Nephron progenitor cell (in vitro differentiated cells): ENCODE results near the gene CLEC4M.

Experiments used
- DNase-seq: peaks from one replicate; pipeline ENCODE4 v3.0.0; 2021
- H3K27ac Mint-ChIP-seq: 2 replicates; pipeline ENCODE4 v1.8.0; 2021; ENCODE audit warnings: mild to moderate bottlenecking, moderate library complexity, mixed read lengths
- H3K27me3 Mint-ChIP-seq: 2 replicates; pipeline ENCODE4 v1.8.0; 2021; ENCODE audit warnings: mild to moderate bottlenecking, low read depth, mixed read lengths; ENCODE audit not compliant: poor library complexity
- H3K36me3 Mint-ChIP-seq: 2 replicates; pipeline ENCODE4 v1.8.0; 2021; ENCODE audit warnings: low read depth, mixed read lengths
- H3K4me1 Mint-ChIP-seq: 2 replicates; pipeline ENCODE4 v1.8.0; 2021; ENCODE audit warnings: mixed read lengths
- H3K4me3 Mint-ChIP-seq: 2 replicates; pipeline ENCODE4 v1.8.0; 2021; ENCODE audit warnings: mild to moderate bottlenecking, moderate library complexity, mixed read lengths
- H3K9me3 Mint-ChIP-seq: 2 replicates; pipeline ENCODE4 v1.8.0; 2021; ENCODE audit warnings: mild to moderate bottlenecking, moderate library complexity, mixed read lengths
- CTCF ChIP-seq: fragments of 200-600 bp; sonication (generic); IDR thresholded peaks from 2 replicates; pipeline ENCODE4 v1.5.0; 2021; ENCODE audit warnings: antibody characterized with exemption

CLEC4M gene

GRCh38 chr19:7725791-7726190 lies 37.3 kb upstream of the CLEC4M start:
- H3K27me3 Mint-ChIP-seq: peaks cover 79% of the 10 kb centered on the region
- no peaks in the 10 kb centered on the region for H3K36me3 Mint-ChIP-seq
- no peak overlapping the region for H3K4me3 Mint-ChIP-seq
- H3K4me1 Mint-ChIP-seq: no peaks in the 10 kb centered on the region
- no peak overlapping the region for H3K27ac Mint-ChIP-seq
- H3K9me3 Mint-ChIP-seq: peaks cover 8% of the 10 kb centered on the region
- no peak for TF ChIP-seq CTCF
- DNase-seq: no peak

- Mint-ChIP-seq H3K27me3 (peaks cover 98% of the 10 kb centered on the region), H3K36me3 (no peaks in the 10 kb centered on the region), H3K4me3 (no peak overlapping the region), H3K4me1 (no peaks in the 10 kb centered on the region), H3K9me3 (peaks cover 8% of the 10 kb centered on the region), H3K27ac (no peak overlapping the region)
- no peak for DNase-seq
- no peak for TF ChIP-seq CTCF
Observed at GRCh38 chr19:7729211-7729610, 33.8 kb upstream of the CLEC4M start.

GRCh38 chr19:7729831-7730285 lies 33.2 kb upstream of the CLEC4M start:
- Mint-ChIP-seq H3K36me3 (no peaks in the 10 kb centered on the region), H3K27me3 (peaks cover 98% of the 10 kb centered on the region), H3K4me3 (no peak overlapping the region), H3K9me3 (peaks cover 8% of the 10 kb centered on the region), H3K4me1 (no peaks in the 10 kb centered on the region), H3K27ac (no peak overlapping the region)
- DNase-seq: peak; percentile 13
- TF ChIP-seq CTCF: no peak

GRCh38 chr19:7730286-7731217 lies 32.5 kb upstream of the CLEC4M start:
- no peak for TF ChIP-seq CTCF
- Mint-ChIP-seq H3K4me3 (no peak overlapping the region), H3K4me1 (no peaks in the 10 kb centered on the region), H3K9me3 (peaks cover 8% of the 10 kb centered on the region), H3K27ac (no peak overlapping the region), H3K36me3 (no peaks in the 10 kb centered on the region), H3K27me3 (peaks cover 98% of the 10 kb centered on the region)
- peak; percentile 15 for DNase-seq

GRCh38 chr19:7731218-7731595 lies 31.8 kb upstream of the CLEC4M start:
- no peak for TF ChIP-seq CTCF
- no peak for DNase-seq
- Mint-ChIP-seq H3K4me3 (no peak overlapping the region), H3K27me3 (peaks cover 99% of the 10 kb centered on the region), H3K27ac (no peak overlapping the region), H3K9me3 (peaks cover 8% of the 10 kb centered on the region), H3K36me3 (no peaks in the 10 kb centered on the region), H3K4me1 (no peaks in the 10 kb centered on the region)

GRCh38 chr19:7731615-7732014 lies 31.4 kb upstream of the CLEC4M start:
- no peaks in the 10 kb centered on the region for H3K36me3 Mint-ChIP-seq
- no peak for TF ChIP-seq CTCF
- no peak overlapping the region for H3K27ac Mint-ChIP-seq
- no peaks in the 10 kb centered on the region for H3K4me1 Mint-ChIP-seq
- no peak overlapping the region for H3K4me3 Mint-ChIP-seq
- H3K9me3 Mint-ChIP-seq: peaks cover 6% of the 10 kb centered on the region
- no peak for DNase-seq
- H3K27me3 Mint-ChIP-seq: peaks cover 99% of the 10 kb centered on the region
